Measurements from ENCODE around the gene TRIM49.
"Not testable (repeated sequence)": the region's sequence is repeated elsewhere in the genome, so short reads cannot be mapped to it uniquely, and the experiment has no call there.

Gene TRIM49, protein sequence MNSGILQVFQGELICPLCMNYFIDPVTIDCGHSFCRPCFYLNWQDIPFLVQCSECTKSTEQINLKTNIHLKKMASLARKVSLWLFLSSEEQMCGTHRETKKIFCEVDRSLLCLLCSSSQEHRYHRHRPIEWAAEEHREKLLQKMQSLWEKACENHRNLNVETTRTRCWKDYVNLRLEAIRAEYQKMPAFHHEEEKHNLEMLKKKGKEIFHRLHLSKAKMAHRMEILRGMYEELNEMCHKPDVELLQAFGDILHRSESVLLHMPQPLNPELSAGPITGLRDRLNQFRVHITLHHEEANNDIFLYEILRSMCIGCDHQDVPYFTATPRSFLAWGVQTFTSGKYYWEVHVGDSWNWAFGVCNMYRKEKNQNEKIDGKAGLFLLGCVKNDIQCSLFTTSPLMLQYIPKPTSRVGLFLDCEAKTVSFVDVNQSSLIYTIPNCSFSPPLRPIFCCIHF

DNA sequence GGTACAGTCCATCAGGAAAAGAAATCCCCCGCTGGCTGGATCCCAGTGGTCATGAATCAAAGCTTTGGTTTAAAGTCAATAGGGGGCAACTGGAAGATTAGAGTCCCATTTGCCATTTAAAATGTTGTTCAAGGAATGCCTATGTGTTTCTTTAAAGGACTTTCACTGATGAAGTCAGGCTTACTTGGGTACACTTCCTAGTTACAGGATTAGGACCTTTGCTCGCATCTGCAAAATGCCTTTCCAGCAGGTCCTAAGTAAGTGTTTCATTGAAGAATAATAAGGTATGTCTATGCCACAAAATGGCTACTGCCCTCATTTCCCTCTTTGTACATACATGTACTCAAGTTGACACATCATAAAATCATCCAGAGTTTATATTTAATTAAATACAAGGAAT is at the start of gene TRIM49:
TSS of gene TRIM49 (minus strand) at position 101 of the 400 bp plus-strand sequence. CDS start 4,106 bp downstream, outside the sequence.
- not testable (repeated sequence) for DNase-seq (ENCODE audit: low read depth in 2 of 2)

DNA sequence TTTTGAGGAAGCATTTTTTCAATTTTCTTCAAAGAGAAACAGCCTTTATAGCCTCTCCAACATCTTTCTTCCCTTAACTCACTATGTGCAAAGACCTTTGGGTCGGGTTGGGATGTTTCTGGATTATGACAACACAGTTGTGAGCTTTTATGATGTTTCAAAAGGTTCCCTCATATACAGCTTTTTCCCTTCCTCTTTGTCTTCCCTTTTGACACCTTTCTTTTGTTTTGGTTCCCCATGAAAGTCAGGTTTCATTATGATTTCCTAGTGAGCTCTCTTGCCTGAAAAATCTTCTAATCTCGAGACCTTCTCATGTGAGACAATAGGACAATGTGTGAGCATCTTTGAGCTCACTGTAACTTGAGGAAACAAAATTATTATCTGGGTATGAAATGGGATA is 18.3 kb upstream of the TRIM49 start:
- DNase-seq (ENCODE audit: low read depth in 2 of 2), result not testable (repeated sequence)

DNA sequence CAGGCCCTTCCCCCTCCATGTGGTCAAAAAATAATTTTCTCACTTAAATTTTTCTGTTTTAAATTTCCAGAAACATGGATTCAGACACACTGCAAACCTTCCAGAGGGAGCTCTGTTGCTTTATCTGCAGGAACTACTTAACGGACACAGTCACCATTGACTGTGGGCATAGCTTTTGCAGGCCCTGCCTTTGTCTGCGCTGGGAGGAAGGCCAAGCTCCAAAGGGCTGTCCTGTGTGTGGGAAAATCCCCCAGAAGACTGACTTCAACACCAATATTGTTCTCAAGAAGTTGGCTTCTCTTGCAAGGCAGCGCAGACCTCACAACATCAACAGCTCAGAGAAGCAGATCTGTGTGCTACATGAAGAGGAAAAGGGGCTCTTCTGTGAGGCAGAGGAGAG is 11.6 kb upstream of the TRIM49 start:
- not testable (repeated sequence) for DNase-seq (ENCODE audit: low read depth in 2 of 2)

DNA sequence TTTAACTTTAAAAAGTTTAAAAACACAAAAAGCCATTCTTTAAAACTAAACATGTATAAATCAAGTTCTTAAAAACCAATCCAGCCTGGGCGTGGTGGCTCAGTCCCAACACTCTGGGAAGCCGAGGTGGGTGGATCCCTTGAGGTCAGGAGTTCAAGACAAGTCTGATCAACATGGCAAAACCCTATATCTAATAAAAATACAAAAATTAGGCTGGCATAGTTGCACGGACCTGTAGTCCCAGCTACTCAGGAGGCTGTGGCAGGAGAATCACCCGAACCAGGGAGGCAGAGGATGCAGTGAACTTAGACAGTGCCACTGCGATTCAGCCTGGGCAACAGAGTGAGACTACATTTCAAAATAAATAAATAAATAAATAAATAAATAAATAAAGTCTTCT is 5.2 kb upstream of the TRIM49 start:
- DNase-seq (ENCODE audit: low read depth in 2 of 2), result not testable (repeated sequence)

DNA sequence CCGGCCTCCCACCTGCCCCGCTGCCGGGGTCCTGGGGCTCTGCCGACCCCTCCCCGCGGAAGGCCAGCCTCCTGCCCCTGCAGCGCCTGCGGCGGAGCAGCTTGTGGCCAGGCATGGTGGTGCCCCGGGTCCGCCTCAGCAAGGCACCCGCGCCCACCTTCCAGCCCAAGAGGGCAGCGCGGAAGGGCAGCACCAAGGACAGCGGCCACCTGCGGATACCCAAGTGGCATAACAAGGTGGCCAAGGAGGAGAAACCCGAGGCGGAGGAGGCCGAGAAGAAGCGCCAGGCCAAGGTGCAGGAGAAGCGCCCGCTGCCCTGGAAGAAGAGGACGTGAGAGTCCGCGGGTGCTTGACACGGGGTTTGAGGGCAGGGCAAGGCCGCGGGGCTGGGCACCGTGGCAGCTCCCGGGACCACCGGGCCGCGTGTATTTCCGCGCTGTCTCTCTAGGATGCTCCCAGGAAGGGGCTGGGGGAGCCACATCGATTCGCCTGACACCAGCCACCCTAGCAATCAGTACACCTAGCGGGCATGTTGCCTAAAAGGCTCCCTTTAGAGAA is 20.8 kb downstream of the TRIM49 start:
- not testable (repeated sequence) for DNase-seq (ENCODE audit: low read depth in 2 of 2)

DNA sequence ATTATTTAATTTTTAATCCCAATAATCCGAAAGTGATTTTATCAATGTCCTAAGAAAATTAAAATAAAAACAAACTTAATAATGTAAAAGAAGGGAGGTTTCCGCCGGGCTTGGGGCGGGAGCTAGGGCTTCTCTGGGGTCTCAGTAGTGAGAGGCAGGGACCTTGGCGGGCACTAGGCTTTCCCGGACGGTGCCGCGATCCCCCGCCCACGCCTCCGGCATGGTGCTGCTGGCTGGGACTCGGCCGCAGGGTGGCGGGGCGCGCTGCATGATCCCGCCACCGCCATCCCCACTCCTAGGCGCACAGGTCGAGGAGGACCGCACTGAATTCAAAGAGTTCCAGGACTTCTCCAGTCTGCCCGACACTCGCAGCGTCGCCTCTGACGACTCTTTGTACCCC is 22.6 kb downstream of the TRIM49 start:
- not testable (repeated sequence) for DNase-seq (ENCODE audit: low read depth in 2 of 2)

DNA sequence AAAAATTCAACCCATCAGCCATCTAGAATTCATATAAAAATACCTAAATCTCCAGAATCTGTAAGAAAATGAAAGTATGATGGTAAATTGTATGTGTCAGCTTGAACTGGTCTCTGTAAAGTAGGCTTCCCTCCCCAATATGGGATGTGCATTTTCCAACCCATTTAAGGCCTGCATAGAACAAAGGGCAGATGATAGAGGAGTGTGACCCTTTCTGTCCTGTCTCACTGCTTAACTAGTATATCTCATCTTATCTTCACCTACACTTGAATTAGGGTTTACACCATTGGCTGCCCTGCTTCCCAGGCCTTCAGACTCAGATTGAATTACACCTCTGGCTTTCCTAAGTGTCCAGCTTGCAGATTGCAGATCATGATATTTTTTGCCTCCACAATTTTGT is 57.6 kb downstream of the TRIM49 start:
- not testable (repeated sequence) for DNase-seq (ENCODE audit: low read depth in 2 of 2)
